Esophagus muscularis mucosa (tissue), 4 donors: ENCODE results near the gene ALS2CL. TPM values are rescaled to one million over a fixed set of nuclear protein-coding genes. Genes with fewer than 3 reads are reported as not detected.

Source experiments
- DNase-seq: peaks from one replicate; pipeline ENCODE4 v3.0.0-alpha.2; 2017; ENCODE audit errors: extremely low spot score
- H3K27ac ChIP-seq, 4 donors: fragments of 200-600 bp; sonication (generic); replicated peaks in 1 of 4; 1 replicate in 3 of 4; 2 replicates in 1 of 4; pipeline ENCODE4 v1.5.1; 2016 to 2019; ENCODE audit warnings: mild to moderate bottlenecking in 1 of 4
- H3K27me3 ChIP-seq, 4 donors: fragments of 200-600 bp; sonication (generic); one replicate each; pipeline versions ENCODE4 v1.5.1 to v1.6.0; 2016 to 2019
- H3K36me3 ChIP-seq, 4 donors: fragments of 200-600 bp; sonication (generic); one replicate each; pipeline ENCODE4 v1.5.1; 2016 to 2019
- H3K4me1 ChIP-seq, 4 donors: fragments of 200-600 bp; sonication (generic); one replicate each; pipeline ENCODE4 v1.5.1; 2016 to 2019
- H3K4me3 ChIP-seq, 4 donors: fragments of 200-600 bp; sonication (generic); 1 replicate in 2 of 4; 2 replicates in 2 of 4; pipeline ENCODE4 v1.5.1; 2016 to 2019; ENCODE audit warnings: mild to moderate bottlenecking in 4 of 4, moderate library complexity in 1 of 4
- H3K9me3 ChIP-seq, 4 donors: fragments of 200-600 bp; sonication (generic); 1 replicate in 3 of 4; 2 replicates in 1 of 4; pipeline ENCODE4 v1.5.1; 2016 to 2019
- EP300 ChIP-seq: sonication (generic); formaldehyde crosslinking; IDR thresholded peaks from one replicate; pipeline ENCODE4 v1.6.1; 2017; ENCODE audit warnings: antibody characterized with exemption
- POLR2A ChIP-seq: fragments of 450-650 bp; IDR thresholded peaks from one replicate; pipeline ENCODE4 v1.6.1; 2017; ENCODE audit warnings: antibody characterized with exemption, moderate library complexity, mild to moderate bottlenecking, low read depth
- POLR2AphosphoS5 ChIP-seq, 2 donors: sonication (generic); formaldehyde crosslinking; IDR thresholded peaks; one replicate each; pipeline ENCODE4 v1.6.1; 2017; ENCODE audit warnings: antibody characterized with exemption in 2 of 2
- WGBS: methylation state at CpG from one replicate; pipeline ENCODE4 v1.1.5; 2018; 5-methylcytosine and 5-hydroxymethylcytosine counted together
- intact Hi-C: fragments of 100-400 bp; cut with DNase I; formaldehyde crosslinking; loops from one replicate; pipeline ENCODE4 v1.15.1; 2023
- total RNA-seq, 4 donors: library from RNA; depleted of rRNA; stranded (reverse); fragments of >200 nt; gene quantifications; one replicate each; pipeline versions ENCODE4 v1.1.0 to v1.2.1, GENCODE V29; 2016
- TF ChIP-seq, protein P1 (sequence below), 3 experiments: fragments of 200-600 bp in 2 of 3; fragments of 450-650 bp in 1 of 3; sonication (generic) in 2 of 3; IDR thresholded peaks; one replicate each; pipeline ENCODE4 v1.5.1; 2017 to 2019; ENCODE audit warnings: antibody characterized with exemption in 3 of 3, mild to moderate bottlenecking in 2 of 3, moderate library complexity in 1 of 3

ALS2CL gene
- total RNA-seq, 4 donors from 2014 or later = 3.3 to 11.8 (median 10.8) TPM

DNA sequence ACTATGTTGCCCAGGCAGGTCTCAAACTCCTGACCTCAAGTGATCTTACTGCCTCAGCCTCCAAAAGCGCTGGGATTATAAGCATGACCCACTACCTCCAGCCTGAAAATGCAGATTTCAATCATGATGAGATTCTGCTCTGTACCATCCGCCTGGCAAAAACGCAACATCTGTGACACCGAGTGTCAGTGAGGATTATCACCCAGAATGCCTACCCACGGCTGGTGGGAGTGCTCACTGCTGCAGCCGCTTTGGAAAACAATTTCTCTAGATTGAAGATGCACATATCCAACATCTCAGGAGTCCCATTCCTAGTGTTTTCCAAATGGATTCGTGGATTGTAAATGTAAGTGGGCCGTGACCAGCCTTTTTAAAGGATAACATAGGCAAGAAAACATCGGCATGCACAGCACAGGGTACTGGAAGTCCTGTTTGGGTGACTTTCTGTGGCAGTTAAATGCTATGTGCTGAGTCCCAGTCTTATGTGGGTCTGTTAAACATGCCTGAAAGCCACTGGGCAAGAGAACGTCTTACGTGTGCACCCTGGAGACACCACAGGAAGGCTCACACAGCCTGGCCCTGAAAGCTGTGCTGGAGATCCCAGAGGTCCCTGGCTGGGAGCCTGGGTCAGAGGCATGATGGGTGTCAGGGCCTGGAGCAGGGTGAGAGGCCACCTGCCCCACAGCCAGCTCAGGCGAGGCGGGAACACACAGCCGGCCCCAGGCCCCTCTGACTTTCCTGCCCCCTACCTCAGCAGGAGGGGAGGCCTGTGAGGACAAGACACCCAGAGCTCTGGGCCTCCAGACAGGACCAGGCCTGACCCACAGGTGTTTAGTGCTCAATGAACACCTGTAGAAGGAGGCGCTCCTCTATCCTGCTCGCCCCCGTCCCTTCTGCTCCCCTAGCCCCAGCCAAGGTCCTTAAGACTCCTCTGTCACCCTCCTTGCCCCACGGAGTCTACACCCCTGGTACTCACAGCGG is 23.3 kb upstream of the ALS2CL start:
- H3K9me3 ChIP-seq = no peaks in the 10 kb centered on the region
- 88% methylated on average over 19 of the region's 19 CpGs for WGBS
- peak; percentile 82 for DNase-seq
- TF ChIP-seq, protein P1, sequence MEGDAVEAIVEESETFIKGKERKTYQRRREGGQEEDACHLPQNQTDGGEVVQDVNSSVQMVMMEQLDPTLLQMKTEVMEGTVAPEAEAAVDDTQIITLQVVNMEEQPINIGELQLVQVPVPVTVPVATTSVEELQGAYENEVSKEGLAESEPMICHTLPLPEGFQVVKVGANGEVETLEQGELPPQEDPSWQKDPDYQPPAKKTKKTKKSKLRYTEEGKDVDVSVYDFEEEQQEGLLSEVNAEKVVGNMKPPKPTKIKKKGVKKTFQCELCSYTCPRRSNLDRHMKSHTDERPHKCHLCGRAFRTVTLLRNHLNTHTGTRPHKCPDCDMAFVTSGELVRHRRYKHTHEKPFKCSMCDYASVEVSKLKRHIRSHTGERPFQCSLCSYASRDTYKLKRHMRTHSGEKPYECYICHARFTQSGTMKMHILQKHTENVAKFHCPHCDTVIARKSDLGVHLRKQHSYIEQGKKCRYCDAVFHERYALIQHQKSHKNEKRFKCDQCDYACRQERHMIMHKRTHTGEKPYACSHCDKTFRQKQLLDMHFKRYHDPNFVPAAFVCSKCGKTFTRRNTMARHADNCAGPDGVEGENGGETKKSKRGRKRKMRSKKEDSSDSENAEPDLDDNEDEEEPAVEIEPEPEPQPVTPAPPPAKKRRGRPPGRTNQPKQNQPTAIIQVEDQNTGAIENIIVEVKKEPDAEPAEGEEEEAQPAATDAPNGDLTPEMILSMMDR (IDR thresholded peaks at IDR 0.05) = no peak
- TF ChIP-seq POLR2A (no peak), POLR2AphosphoS5 (IDR thresholded peaks at IDR 0.05) (no peak), EP300 (no peak)
- H3K4me3 ChIP-seq = no peak overlapping the region
- no peaks in the 10 kb centered on the region for H3K36me3 ChIP-seq
- H3K27ac ChIP-seq = no peak overlapping the region
- intact Hi-C loops = no loop called here
- H3K27me3 ChIP-seq = peaks cover 0 to 42% (median 4%) of the 10 kb centered on the region in 4 donors
- peaks cover 0 to 7% (median 0%) of the 10 kb centered on the region in 4 donors for H3K4me1 ChIP-seq

- Histone ChIP-seq H3K4me3 (no peak overlapping the region), H3K27me3 (peaks cover 0 to 34% (median 4%) of the 10 kb centered on the region in 4 donors), H3K9me3 (no peaks in the 10 kb centered on the region), H3K4me1 (peaks cover 0 to 7% (median 0%) of the 10 kb centered on the region in 4 donors), H3K27ac (no peak overlapping the region), H3K36me3 (no peaks in the 10 kb centered on the region)
- TF ChIP-seq, protein P1 (IDR thresholded peaks at IDR 0.05) = no peak
- TF ChIP-seq EP300 (no peak), POLR2A (no peak), POLR2AphosphoS5 (IDR thresholded peaks at IDR 0.05) (no peak)
- intact Hi-C loops = no loop called here
- WGBS = 96% methylated on average over 9 of the region's 11 CpGs
- DNase-seq = no peak
Measured at GRCh38 chr3:46715507-46716175, 22.2 kb upstream of the ALS2CL start.

DNA sequence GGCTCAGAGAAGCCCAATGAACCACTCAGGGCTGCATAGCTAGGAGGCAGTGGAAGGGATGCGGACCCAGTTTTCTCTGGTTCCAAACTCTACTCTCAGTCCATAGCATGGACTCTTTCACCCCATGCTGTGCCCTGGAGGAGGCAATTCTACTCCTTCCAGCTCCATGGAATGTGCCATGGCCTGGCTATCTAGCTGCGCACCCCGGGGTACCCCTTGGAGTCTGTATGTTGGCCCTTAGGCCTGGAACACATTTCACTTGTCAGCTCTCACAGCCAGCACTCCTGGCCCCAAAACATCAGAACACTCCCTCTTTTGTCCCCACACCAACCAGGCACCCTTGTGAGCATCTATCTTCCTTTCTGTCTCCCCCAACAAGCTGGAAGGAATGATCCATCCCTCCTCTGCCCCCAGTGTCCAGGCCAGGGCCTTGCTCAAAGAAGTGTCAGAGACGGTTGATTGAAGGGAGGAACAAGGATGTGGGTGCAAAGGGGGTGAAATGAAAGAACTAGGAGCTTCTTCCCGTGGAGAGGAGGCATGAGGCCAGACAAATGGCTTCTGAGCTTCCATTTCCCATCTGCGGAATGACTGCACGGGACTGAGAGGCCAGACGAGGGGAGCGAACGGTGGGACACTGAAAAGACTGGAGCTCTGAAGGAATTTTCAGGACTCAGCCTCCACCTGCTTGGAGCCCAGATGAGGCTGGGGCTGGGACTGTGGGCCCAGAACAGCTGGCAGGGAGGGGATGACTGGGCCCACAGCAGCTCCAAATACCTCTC is 21.4 kb upstream of the ALS2CL start:
- H3K27me3 ChIP-seq = peaks cover 0 to 34% (median 4%) of the 10 kb centered on the region in 4 donors
- intact Hi-C loops = no loop called here
- no peak overlapping the region for H3K4me3 ChIP-seq
- 87% methylated on average over 10 of the region's 10 CpGs for WGBS
- H3K27ac ChIP-seq = no peak overlapping the region
- H3K36me3 ChIP-seq = no peaks in the 10 kb centered on the region
- H3K9me3 ChIP-seq = no peaks in the 10 kb centered on the region
- H3K4me1 ChIP-seq = peaks cover 0 to 7% (median 0%) of the 10 kb centered on the region in 4 donors
- TF ChIP-seq POLR2AphosphoS5 (IDR thresholded peaks at IDR 0.05) (no peak), EP300 (no peak), POLR2A (no peak)
- TF ChIP-seq, protein P1 (IDR thresholded peaks at IDR 0.05) = no peak
- no peak for DNase-seq

- no peak for TF ChIP-seq POLR2A
- TF ChIP-seq POLR2AphosphoS5 (IDR thresholded peaks at IDR 0.05) = no peak
- no peak for TF ChIP-seq EP300
- TF ChIP-seq, protein P1 (IDR thresholded peaks at IDR 0.05) = no peak
- 87% methylated on average over 7 of the region's 22 CpGs for WGBS
- no peak for DNase-seq
Measured at GRCh38 chr3:46713898-46714552, 20.5 kb upstream of the ALS2CL start.

More at GRCh38 chr3:46713898-46714552, 20.5 kb upstream of the ALS2CL start:
- no peaks in the 10 kb centered on the region for H3K9me3 ChIP-seq
- H3K36me3 ChIP-seq = no peaks in the 10 kb centered on the region
- peaks cover 0 to 26% (median 4%) of the 10 kb centered on the region in 4 donors for H3K27me3 ChIP-seq
- intact Hi-C loops = no loop called here
- no peak overlapping the region for H3K4me3 ChIP-seq
- no peak overlapping the region for H3K27ac ChIP-seq
- H3K4me1 ChIP-seq = peaks cover 0 to 7% (median 0%) of the 10 kb centered on the region in 4 donors
